Ovary (tissue), 9 donors: Measurements from ENCODE around the gene POLK. TPM values are rescaled to one million over a fixed set of nuclear protein-coding genes. Genes with fewer than 3 reads are reported as not detected.

Experiments
- DNase-seq, 5 donors: peaks; one replicate each; pipeline ENCODE4 v3.0.0-alpha.2; 2019 to 2020
- H3K27ac ChIP-seq, 2 donors: fragments of 200-600 bp; one replicate each; pipeline versions ENCODE4 v1.5.1 to v1.8.0; 2019 to 2022
- H3K27me3 ChIP-seq: fragments of 200-600 bp; one replicate; pipeline ENCODE4 v1.8.0; 2022
- H3K36me3 ChIP-seq: fragments of 200-600 bp; sonication (generic); one replicate; pipeline ENCODE4 v1.5.1; 2019
- H3K4me1 ChIP-seq: one replicate; pipeline ENCODE4 v1.8.1; 2013; ENCODE audit warnings: mild to moderate bottlenecking, moderate library complexity; ENCODE audit not compliant: insufficient read depth
- H3K4me3 ChIP-seq: fragments of 200-600 bp; sonication (generic); one replicate; pipeline ENCODE4 v1.5.1; 2017
- H3K9me3 ChIP-seq, 2 donors: fragments of 200-600 bp in 1 of 2; sonication (generic) in 1 of 2; one replicate each; pipeline versions ENCODE4 v1.5.1 to v1.8.1; 2013 to 2019; ENCODE audit warnings: mild to moderate bottlenecking in 1 of 2, moderate library complexity in 1 of 2
- EP300 ChIP-seq: sonication (generic); formaldehyde crosslinking; IDR thresholded peaks from one replicate; pipeline ENCODE4 v1.6.1; 2017; ENCODE audit warnings: antibody characterized with exemption
- POLR2A ChIP-seq: fragments of 450-650 bp; IDR thresholded peaks from one replicate; pipeline ENCODE4 v1.6.1; 2017; ENCODE audit warnings: antibody characterized with exemption, mild to moderate bottlenecking, moderate library complexity
- WGBS, 3 donors: extraction: QIAGEN DNeasy Blood & Tissue Kit in 1 of 3; methylation state at CpG; one replicate each; pipeline versions ENCODE4 v1.1.5 to v1.1.7; 2013 to 2017; 5-methylcytosine and 5-hydroxymethylcytosine counted together
- intact Hi-C, 4 donors: fragments of 100-400 bp; cut with DNase I; formaldehyde crosslinking; loops; one replicate each; pipeline versions ENCODE4 v1.11.0 to v1.15.1; 2022 to 2023
- polyA plus RNA-seq, 2 donors: library from polyadenylated mRNA; stranded (reverse); fragments of 200-250 nt in 1 of 2; fragments of 350-450 nt in 1 of 2; fragmentation: Illumina TruSeq in 1 of 2; extraction: RNeasy Lipid Tissue Mini Kit (QIAGEN cat#74804) in 1 of 2; gene quantifications; one replicate each; pipeline ENCODE4 v1.2.3, GENCODE V29; 2013 to 2014
- total RNA-seq, 7 donors: library from RNA; depleted of rRNA in 2 of 7; stranded (reverse); fragments of >200 nt in 2 of 7; fragmentation: NEBNext Ultra II Directional in 3 of 7; extraction: Animal tissue kit (Norgen Biotek cat#: 25700) in 3 of 7; gene quantifications; one replicate each; pipeline versions ENCODE4 v1.1.0 to v1.2.4, GENCODE V29; 2016 to 2023
- TF ChIP-seq, protein P1 (sequence below), 3 donors: fragments of 450-650 bp in 2 of 3; fragments of 200-600 bp in 1 of 3; IDR thresholded peaks; one replicate each; pipeline versions ENCODE4 v1.5.1 to v1.8.0; 2016 to 2022; ENCODE audit warnings: antibody characterized with exemption in 3 of 3, mild to moderate bottlenecking in 1 of 3
- donor health status: DM: no; HTN: no; CAD: no; lungs with moderate emphysema.
- donor health status: DM: no; HTN: no; CAD: no.
- donor health status: Bipolar disorder and iron deficiency.
- donor health status: DM: yes; HTN: yes; CAD: no.
- donor health status: DM: no; HTN: no; CAD: no.
- donor health status: DM: yes; HTN: yes; CAD: no.

Gene POLK
- total and polyA plus RNA-seq, 9 donors = 9.3 to 41.0 (median 32.4) TPM

- H3K9me3 ChIP-seq = no peaks in the 10 kb centered on the region
- intact Hi-C loops = no loop called here
- peak overlapping the region; percentile 62 for H3K4me3 ChIP-seq
- no peaks in the 10 kb centered on the region for H3K36me3 ChIP-seq
- 71 to 77% (median 75%) methylated on average over 4 of the region's 4 CpGs for WGBS, 3 donors
- H3K27me3 ChIP-seq = no peaks in the 10 kb centered on the region
- DNase-seq = no peak
- no peak overlapping the region for H3K27ac ChIP-seq
- TF ChIP-seq, protein P1, sequence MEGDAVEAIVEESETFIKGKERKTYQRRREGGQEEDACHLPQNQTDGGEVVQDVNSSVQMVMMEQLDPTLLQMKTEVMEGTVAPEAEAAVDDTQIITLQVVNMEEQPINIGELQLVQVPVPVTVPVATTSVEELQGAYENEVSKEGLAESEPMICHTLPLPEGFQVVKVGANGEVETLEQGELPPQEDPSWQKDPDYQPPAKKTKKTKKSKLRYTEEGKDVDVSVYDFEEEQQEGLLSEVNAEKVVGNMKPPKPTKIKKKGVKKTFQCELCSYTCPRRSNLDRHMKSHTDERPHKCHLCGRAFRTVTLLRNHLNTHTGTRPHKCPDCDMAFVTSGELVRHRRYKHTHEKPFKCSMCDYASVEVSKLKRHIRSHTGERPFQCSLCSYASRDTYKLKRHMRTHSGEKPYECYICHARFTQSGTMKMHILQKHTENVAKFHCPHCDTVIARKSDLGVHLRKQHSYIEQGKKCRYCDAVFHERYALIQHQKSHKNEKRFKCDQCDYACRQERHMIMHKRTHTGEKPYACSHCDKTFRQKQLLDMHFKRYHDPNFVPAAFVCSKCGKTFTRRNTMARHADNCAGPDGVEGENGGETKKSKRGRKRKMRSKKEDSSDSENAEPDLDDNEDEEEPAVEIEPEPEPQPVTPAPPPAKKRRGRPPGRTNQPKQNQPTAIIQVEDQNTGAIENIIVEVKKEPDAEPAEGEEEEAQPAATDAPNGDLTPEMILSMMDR (IDR thresholded peaks at IDR 0.05) = no peak
- no peak for TF ChIP-seq EP300
- TF ChIP-seq POLR2A = no peak
- peaks cover 2% of the 10 kb centered on the region for H3K4me1 ChIP-seq
Measured at GRCh38 chr5:75509546-75509945, 2.1 kb upstream of the POLK start.

- Histone ChIP-seq H3K4me1 (peaks cover 2% of the 10 kb centered on the region), H3K4me3 (peak overlapping the region; percentile 62), H3K36me3 (no peaks in the 10 kb centered on the region), H3K27ac (no peak overlapping the region), H3K9me3 (no peaks in the 10 kb centered on the region), H3K27me3 (no peaks in the 10 kb centered on the region)
- intact Hi-C loops = loop anchor here in 1 of 4 donors (10.0 kb wide), 1 partner anchor 175 kb away; the partner anchor contains the start of gene HMGCR
- no peak for DNase-seq
- 0 to 2% (median 0%) methylated on average over 1 of the region's 1 CpG for whole genome bisulfite sequencing, 3 donors
- no peak for TF ChIP-seq EP300
- no peak for TF ChIP-seq POLR2A
- TF ChIP-seq, protein P1 (IDR thresholded peaks at IDR 0.05) = no peak
Measured at GRCh38 chr5:75509956-75510355, 1.7 kb upstream of the POLK start.

GRCh38 chr5:75510417-75510835 lies 1.3 kb upstream of the POLK start:
- no peak for DNase-seq
- TF ChIP-seq POLR2A = no peak
- TF ChIP-seq, protein P1 (IDR thresholded peaks at IDR 0.05) = no peak
- no peak for TF ChIP-seq EP300
- Histone ChIP-seq H3K9me3 (no peaks in the 10 kb centered on the region), H3K4me3 (peak overlapping the region; percentile 62), H3K27me3 (no peaks in the 10 kb centered on the region), H3K4me1 (peaks cover 2% of the 10 kb centered on the region), H3K27ac (peak overlapping the region in 1 of 2 donors; percentile 91), H3K36me3 (no peaks in the 10 kb centered on the region)
- WGBS, 3 donors = 0% methylated on average over 15 of the region's 15 CpGs
- intact Hi-C loops = loop anchor here in 1 of 4 donors (10.0 kb wide), 1 partner anchor 176 kb away; the partner anchor contains the start of gene HMGCR

- intact Hi-C loops = loop anchor here in 1 of 4 donors (10.0 kb wide), 1 partner anchor 176 kb away; the partner anchor contains the start of gene HMGCR
- Histone ChIP-seq H3K4me1 (peaks cover 2% of the 10 kb centered on the region), H3K27me3 (no peaks in the 10 kb centered on the region), H3K36me3 (no peaks in the 10 kb centered on the region), H3K27ac (peak overlapping the region; percentile 90 to 91), H3K4me3 (peak overlapping the region; percentile 62), H3K9me3 (no peaks in the 10 kb centered on the region)
- WGBS, 3 donors = 0 to 1% (median 0%) methylated on average over 52 to 54 of the region's 54 CpGs
- no peak for TF ChIP-seq POLR2A
- TF ChIP-seq EP300 = no peak
- TF ChIP-seq, protein P1 (IDR thresholded peaks at IDR 0.05) = no peak
- DNase-seq = peak in 2 of 5 donors; percentile 49 to 68
Measured at GRCh38 chr5:75510836-75511434, 756 bp upstream of the POLK start.
